Gastroesophageal sphincter (tissue), 4 donors: ENCODE measurements around the gene ABCG5. TPM values are rescaled to one million over a fixed set of nuclear protein-coding genes. Genes with fewer than 3 reads are reported as not detected.

Experiments used
- ATAC-seq: fragments of 150-250 bp; one replicate; pipeline ENCODE4 v1.9.1; 2016; ENCODE audit warnings: mild to moderate bottlenecking, moderate library complexity
- H3K27ac ChIP-seq, 4 donors: fragments of 200-600 bp; sonication (generic) in 3 of 4; 1 replicate in 3 of 4; 2 replicates in 1 of 4; pipeline ENCODE4 v1.5.1; 2016 to 2019
- H3K27me3 ChIP-seq: fragments of 200-600 bp; sonication (generic); one replicate; pipeline ENCODE4 v1.5.1; 2019
- H3K36me3 ChIP-seq, 2 donors: fragments of 200-600 bp; sonication (generic); one replicate each; pipeline ENCODE4 v1.5.1; 2019; ENCODE audit warnings: control low read depth in 1 of 2
- H3K4me1 ChIP-seq, 3 donors: fragments of 200-600 bp; sonication (generic); 1 replicate in 2 of 3; 2 replicates in 1 of 3; pipeline ENCODE4 v1.5.1; 2016 to 2019; ENCODE audit warnings: control low read depth in 2 of 3
- H3K4me3 ChIP-seq, 2 donors: fragments of 200-600 bp; sonication (generic); one replicate each; pipeline ENCODE4 v1.5.1; 2019; ENCODE audit warnings: mild to moderate bottlenecking in 1 of 2, moderate library complexity in 1 of 2
- H3K9me3 ChIP-seq, 3 donors: fragments of 200-600 bp; sonication (generic); one replicate each; pipeline ENCODE4 v1.5.1; 2017 to 2019; ENCODE audit warnings: control low read depth in 2 of 3
- EP300 ChIP-seq: sonication (generic); formaldehyde crosslinking; IDR thresholded peaks from one replicate; pipeline ENCODE4 v1.6.1; 2017; ENCODE audit warnings: antibody characterized with exemption, mild to moderate bottlenecking
- POLR2A ChIP-seq, 2 donors: fragments of 450-650 bp; IDR thresholded peaks; one replicate each; pipeline ENCODE4 v1.6.1; 2017; ENCODE audit warnings: antibody characterized with exemption in 2 of 2, mild to moderate bottlenecking in 2 of 2, moderate library complexity in 1 of 2
- POLR2AphosphoS5 ChIP-seq: sonication (generic); formaldehyde crosslinking; IDR thresholded peaks from one replicate; pipeline ENCODE4 v1.6.1; 2017; ENCODE audit warnings: antibody characterized with exemption
- WGBS, 2 donors: methylation state at CpG; one replicate each; pipeline ENCODE4 v1.1.5; 2018; ENCODE audit warnings: low coverage in 1 of 2; 5-methylcytosine and 5-hydroxymethylcytosine counted together
- total RNA-seq, 4 donors: library from RNA; depleted of rRNA; stranded (reverse); fragments of >200 nt; gene quantifications; one replicate each; pipeline ENCODE4 v1.1.0, GENCODE V29; 2016
- TF ChIP-seq, protein P1 (sequence below), 4 experiments: fragments of 200-600 bp in 2 of 4; fragments of 450-650 bp in 2 of 4; sonication (generic) in 1 of 4; IDR thresholded peaks; one replicate each; pipeline ENCODE4 v1.5.1; 2017 to 2019; ENCODE audit warnings: antibody characterized with exemption in 4 of 4, mild to moderate bottlenecking in 2 of 4, moderate library complexity in 2 of 4

Gene ABCG5
- total RNA-seq, 4 donors from 2014 or later, result not detected

DNA sequence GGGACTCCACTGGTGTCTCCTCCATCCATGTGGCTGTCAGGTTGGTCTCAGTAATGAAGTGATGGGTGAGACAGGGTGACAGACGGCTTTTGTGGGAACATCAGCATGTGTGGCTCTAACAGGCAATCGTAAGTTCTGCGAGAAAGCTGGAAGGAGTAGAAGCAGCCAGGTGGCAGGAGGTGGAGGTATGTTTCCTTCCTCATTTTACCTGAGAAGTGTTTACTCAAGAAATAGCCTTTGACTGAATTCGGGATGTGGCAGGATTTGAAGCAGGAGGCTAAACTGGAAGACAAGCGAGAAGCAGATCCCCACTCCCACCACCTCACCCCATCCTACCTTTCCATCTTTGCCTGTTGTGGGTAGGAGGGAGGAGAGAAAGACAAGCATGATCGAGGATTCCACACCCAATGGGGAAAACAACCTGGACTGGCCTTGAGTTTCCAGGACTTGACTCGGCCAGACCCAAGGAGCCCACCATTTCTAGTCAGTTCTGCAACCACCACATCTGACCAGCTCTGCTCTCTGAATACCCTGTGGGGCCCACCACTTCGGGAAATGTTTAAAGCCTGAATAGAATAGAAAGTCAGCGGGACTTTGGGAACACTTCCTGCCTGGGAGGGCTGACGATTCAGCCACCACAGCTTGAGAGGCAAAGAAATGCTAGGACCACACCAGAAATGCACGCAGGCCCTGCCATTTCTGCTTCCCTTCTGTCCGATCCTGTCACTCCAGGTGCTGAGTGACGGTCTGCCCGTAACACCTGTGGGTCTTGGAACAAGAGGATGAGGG, 1.3 kb upstream of the ABCG5 start:
- WGBS, 2 donors, result 81 to 89% methylated on average over 8 to 13 of the region's 14 CpGs

GRCh38 chr2:43837831-43838559, 644 bp downstream of the ABCG5 start:
- Histone ChIP-seq H3K9me3 (no peaks in the 10 kb centered on the region), H3K27me3 (peaks cover 5% of the 10 kb centered on the region), H3K36me3 (no peaks in the 10 kb centered on the region), H3K4me3 (no peak overlapping the region), H3K4me1 (no peaks in the 10 kb centered on the region), H3K27ac (no peak overlapping the region)
- 84 to 100% methylated on average over 3 to 7 of the region's 21 CpGs for WGBS, 2 donors
- ATAC-seq, result no peak
- TF ChIP-seq EP300, result no peak
- no peak for TF ChIP-seq POLR2AphosphoS5
- TF ChIP-seq POLR2A (IDR thresholded peaks at IDR 0.05), result no peak
- TF ChIP-seq, protein P1, sequence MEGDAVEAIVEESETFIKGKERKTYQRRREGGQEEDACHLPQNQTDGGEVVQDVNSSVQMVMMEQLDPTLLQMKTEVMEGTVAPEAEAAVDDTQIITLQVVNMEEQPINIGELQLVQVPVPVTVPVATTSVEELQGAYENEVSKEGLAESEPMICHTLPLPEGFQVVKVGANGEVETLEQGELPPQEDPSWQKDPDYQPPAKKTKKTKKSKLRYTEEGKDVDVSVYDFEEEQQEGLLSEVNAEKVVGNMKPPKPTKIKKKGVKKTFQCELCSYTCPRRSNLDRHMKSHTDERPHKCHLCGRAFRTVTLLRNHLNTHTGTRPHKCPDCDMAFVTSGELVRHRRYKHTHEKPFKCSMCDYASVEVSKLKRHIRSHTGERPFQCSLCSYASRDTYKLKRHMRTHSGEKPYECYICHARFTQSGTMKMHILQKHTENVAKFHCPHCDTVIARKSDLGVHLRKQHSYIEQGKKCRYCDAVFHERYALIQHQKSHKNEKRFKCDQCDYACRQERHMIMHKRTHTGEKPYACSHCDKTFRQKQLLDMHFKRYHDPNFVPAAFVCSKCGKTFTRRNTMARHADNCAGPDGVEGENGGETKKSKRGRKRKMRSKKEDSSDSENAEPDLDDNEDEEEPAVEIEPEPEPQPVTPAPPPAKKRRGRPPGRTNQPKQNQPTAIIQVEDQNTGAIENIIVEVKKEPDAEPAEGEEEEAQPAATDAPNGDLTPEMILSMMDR (IDR thresholded peaks at IDR 0.05), result no peak

More for the DNA sequence above, 1.3 kb upstream of the ABCG5 start:
- no peaks in the 10 kb centered on the region for H3K4me1 ChIP-seq
- H3K27me3 ChIP-seq, result no peaks in the 10 kb centered on the region
- no peaks in the 10 kb centered on the region for H3K9me3 ChIP-seq
- H3K27ac ChIP-seq, result no peak overlapping the region
- no peaks in the 10 kb centered on the region for H3K36me3 ChIP-seq
- TF ChIP-seq, protein P1 (IDR thresholded peaks at IDR 0.05), result no peak
- no peak overlapping the region for H3K4me3 ChIP-seq
- ATAC-seq, result no peak

- 72 to 88% methylated on average over 3 to 4 of the region's 4 CpGs for WGBS, 2 donors
- Histone ChIP-seq H3K4me1 (peaks cover 0 to 2% (median 0%) of the 10 kb centered on the region in 3 donors), H3K27ac (no peak overlapping the region), H3K27me3 (peaks cover 14% of the 10 kb centered on the region), H3K36me3 (no peaks in the 10 kb centered on the region), H3K9me3 (no peaks in the 10 kb centered on the region), H3K4me3 (no peak overlapping the region)
- TF ChIP-seq POLR2A (IDR thresholded peaks at IDR 0.05), result no peak
- no peak for TF ChIP-seq POLR2AphosphoS5
- TF ChIP-seq, protein P1 (IDR thresholded peaks at IDR 0.05), result no peak
- TF ChIP-seq EP300, result no peak
- no peak for ATAC-seq
Measured at GRCh38 chr2:43837033-43837432, 1.6 kb downstream of the ABCG5 start.

DNA sequence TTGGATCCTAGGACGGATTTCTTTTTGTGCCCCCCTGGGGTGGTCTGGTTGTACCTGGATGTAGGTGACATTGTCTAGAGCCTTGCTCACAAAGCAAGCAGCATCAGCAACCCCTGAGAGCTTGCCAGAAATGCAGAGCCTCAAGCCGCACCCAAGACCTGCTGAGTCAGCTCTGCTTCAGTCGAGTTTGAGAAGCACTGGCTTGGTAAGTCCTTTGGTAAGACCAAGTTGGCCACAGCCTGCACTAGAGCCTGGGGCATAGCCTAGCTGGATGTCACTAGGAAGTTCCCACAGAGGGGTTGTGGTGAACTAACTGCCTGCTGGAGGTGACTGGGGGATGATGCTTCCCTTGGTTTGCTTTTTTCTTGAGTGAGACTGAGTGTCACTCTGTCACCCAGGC, 6.2 kb downstream of the ABCG5 start:
- Histone ChIP-seq H3K9me3 (no peaks in the 10 kb centered on the region), H3K4me1 (peaks cover 0 to 9% (median 0%) of the 10 kb centered on the region in 3 donors), H3K27me3 (peaks cover 39% of the 10 kb centered on the region), H3K4me3 (no peak overlapping the region), H3K36me3 (no peaks in the 10 kb centered on the region), H3K27ac (no peak overlapping the region)
- WGBS, 2 donors, result 81 to 100% methylated on average over 1 to 2 of the region's 3 CpGs
- ATAC-seq, result no peak
- TF ChIP-seq POLR2AphosphoS5, result no peak
- TF ChIP-seq, protein P1 (IDR thresholded peaks at IDR 0.05), result no peak
- TF ChIP-seq POLR2A (IDR thresholded peaks at IDR 0.05), result no peak
- TF ChIP-seq EP300, result no peak
